Astrocyte of the spinal cord (primary cell): Measurements from ENCODE around the gene SIGLEC7.

Experiments
- DNase-seq: peaks from one replicate; pipeline ENCODE4 v3.0.0; 2011; ENCODE audit warnings: low read depth, low spot score
- H3K4me3 ChIP-seq: 2 replicates; pipeline ENCODE4 v1.5.1; 2011; ENCODE audit warnings: low read depth, mild to moderate bottlenecking, low read length, moderate library complexity
- CTCF ChIP-seq: IDR thresholded peaks from 2 replicates; pipeline ENCODE4 v1.5.1; 2012; ENCODE audit warnings: low read depth, mild to moderate bottlenecking, low read length, inconsistent platforms
- in situ Hi-C: cut with HindIII; loops from 2 replicates; pipeline ENCODE4 v1.10.0; 2017; ENCODE audit warnings: low sequenced_read_pairs

The SIGLEC7 gene

DNA sequence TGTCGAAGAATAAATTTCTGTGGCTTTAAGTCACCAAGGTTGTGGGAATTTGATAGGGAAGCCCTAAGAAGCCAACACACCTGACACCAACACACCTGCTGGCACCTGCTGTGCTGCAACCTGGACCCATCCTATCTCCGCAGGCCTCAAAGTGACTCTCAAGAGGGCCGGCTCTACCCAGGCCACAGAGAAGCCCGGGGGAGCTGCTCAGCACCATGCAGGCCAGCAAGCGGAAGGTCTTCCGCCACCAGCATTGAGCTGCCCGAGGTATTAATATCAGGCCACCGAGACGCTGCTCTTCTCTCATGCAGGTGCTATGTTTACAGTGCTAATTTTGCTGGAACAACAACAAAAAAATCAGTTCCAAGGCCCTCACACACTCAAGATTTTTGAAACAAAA lies 50.6 kb downstream of the SIGLEC7 start:
- no peak for DNase-seq
- no peak for TF ChIP-seq CTCF
- in situ Hi-C loops, result no loop called here
- no peak overlapping the region for H3K4me3 ChIP-seq

DNA sequence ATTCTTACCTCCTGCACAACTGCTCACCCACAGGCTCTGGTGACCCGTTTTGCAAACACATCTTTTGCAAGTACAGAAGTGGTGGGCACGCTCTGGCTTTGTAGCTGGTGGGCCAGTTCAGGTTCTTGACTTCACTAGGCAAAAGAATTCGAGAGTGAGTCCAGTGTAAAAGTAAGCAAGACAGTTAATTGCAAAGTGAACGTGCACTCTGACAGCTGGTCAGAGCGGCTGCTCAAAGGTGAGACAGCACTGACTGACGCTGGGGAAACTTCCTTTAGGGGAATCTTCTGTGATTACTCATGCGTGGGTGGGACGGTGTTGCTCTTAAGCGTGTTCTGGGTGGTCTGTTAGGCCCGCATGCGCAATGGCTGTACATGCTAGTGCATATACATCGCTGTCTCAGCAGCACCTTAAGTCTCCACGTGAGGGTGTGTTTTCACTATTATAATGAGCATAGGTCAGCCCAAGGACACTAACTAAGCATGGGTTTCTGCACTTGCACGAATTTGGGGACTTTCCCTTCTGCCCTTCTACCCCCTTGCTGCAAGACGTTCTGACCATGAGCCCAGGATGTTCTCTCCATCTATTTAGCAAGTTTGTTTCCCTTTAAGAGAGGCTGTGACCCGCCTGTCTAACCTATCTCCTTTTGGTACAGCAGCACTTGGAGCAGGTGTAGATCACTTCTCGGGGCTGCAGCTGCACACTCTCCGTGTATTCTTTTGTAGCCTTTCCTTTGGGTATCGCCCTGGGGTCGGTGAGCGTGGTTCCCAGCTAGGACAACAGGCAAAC lies 52.6 kb downstream of the SIGLEC7 start:
- no peak overlapping the region for H3K4me3 ChIP-seq
- in situ Hi-C loops, result no loop called here
- no peak for DNase-seq
- TF ChIP-seq CTCF, result no peak

DNA sequence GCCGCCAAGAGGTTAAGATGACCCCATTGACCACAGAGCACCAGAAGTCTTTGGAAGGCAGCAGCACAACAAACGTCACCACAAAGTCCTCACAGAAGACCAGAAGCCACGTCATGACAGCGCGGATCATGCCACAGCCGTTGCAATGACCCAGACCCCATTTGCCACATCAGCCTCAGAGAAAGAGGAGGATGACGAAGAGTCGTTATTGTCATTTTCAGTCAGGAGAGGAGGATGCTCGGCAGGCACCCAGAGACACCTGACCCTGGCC lies 53.1 kb downstream of the SIGLEC7 start:
- no peak for TF ChIP-seq CTCF
- no peak overlapping the region for H3K4me3 ChIP-seq
- in situ Hi-C loops, result no loop called here
- DNase-seq, result no peak

DNA sequence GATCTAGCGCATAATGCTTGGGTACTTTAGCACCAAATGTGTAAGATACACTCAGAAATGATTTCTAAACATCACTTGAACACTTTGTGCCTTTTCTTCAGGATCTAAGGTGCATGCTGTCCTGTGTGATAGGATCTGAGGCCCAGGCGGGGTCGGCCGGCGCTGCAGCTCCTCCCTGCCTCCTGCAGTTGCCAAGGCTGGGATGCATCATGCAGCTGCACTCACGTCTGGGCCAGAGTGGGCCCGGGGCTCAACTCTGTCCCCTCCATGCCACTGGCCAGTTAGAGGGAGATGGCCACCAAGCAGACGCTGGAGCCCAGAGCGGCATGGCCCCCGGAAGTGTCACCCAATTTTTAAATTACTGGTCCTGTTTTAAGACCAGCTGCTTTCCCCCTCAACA lies 53.5 kb downstream of the SIGLEC7 start:
- no peak for TF ChIP-seq CTCF

DNA sequence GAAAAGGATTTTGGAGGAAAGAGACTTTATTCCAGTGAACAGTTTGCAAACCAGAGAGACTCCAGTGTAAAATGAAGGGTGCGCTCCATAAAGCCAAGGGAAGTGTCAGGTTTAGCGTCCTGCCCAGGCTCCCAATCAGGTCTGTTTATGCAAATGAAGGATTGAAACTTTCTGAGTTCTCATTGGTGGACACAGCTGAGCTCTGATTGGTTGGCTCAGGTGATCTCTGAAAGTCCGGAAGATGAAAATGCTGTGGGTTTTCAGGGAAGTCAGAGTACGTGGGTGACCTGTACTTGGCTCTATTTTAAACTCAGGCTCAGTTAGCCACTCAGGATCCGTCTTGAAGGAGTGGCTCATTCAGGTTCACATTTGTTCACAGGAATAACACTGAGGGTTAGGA lies 54.1 kb downstream of the SIGLEC7 start:
- in situ Hi-C loops, result no loop called here
- no peak for TF ChIP-seq CTCF
- DNase-seq, result no peak
- H3K4me3 ChIP-seq, result no peak overlapping the region

More for the DNA sequence above, 53.5 kb downstream of the SIGLEC7 start:
- no peak for DNase-seq
- H3K4me3 ChIP-seq, result no peak overlapping the region
- in situ Hi-C loops, result no loop called here

- in situ Hi-C loops, result no loop called here
- TF ChIP-seq CTCF, result no peak
These were observed 56.5 kb downstream of the SIGLEC7 start for GRCh38 chr19:51198641-51199040.

More at GRCh38 chr19:51198641-51199040, 56.5 kb downstream of the SIGLEC7 start:
- no peak overlapping the region for H3K4me3 ChIP-seq
- DNase-seq, result no peak
